Activated effector memory CD4-positive, alpha-beta T cell treated with anti-CD3 and anti-CD28 coated beads, Interleukin-2, amount 50 U/mL, for 16 hours (primary cell): ENCODE results near the gene ANKHD1.
"Not testable (repeated sequence)": the region's sequence is repeated elsewhere in the genome, so short reads cannot be mapped to it uniquely, and the experiment has no call there.

Experiments
- DNase-seq: peaks from one replicate; pipeline ENCODE4 v3.0.0-alpha.2; 2020

ANKHD1 gene

DNA sequence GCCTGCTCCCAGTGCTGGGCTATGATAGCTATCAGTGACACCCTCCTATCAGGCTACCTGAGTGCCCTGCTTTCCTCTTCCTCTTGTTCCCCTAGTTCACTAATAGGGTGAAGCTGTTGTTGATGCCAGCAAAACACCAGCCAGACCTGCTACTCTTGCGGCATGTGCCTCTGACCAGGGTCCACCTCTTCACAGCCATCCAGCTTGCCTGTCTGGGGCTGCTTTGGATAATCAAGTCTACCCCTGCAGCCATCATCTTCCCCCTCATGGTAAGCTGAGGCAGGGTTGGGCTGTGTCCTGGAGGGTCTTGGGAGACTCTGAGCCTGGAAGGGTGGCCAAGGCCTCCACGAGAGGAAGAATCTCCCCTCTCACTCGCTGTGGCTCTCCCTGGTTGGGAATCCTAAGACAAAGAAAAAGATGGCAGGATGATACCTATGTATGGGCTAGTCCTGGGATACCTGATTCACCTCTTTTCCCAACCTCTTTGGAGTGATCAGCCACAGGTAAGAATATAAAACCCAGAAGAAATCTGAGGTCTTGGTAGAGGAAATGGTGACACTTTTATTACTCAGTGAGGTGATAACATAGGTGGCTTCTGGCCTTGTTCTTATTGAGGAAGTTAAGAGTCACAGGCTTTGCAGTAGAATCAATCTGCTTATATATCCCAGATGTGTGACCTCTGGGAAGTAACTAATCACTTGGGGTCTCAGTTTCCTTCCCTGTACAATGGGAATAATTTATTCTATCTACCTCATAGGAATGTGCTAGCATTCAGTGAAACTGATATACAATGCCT is 30.1 kb upstream of the ANKHD1 start:
- DNase-seq, result no peak

DNA sequence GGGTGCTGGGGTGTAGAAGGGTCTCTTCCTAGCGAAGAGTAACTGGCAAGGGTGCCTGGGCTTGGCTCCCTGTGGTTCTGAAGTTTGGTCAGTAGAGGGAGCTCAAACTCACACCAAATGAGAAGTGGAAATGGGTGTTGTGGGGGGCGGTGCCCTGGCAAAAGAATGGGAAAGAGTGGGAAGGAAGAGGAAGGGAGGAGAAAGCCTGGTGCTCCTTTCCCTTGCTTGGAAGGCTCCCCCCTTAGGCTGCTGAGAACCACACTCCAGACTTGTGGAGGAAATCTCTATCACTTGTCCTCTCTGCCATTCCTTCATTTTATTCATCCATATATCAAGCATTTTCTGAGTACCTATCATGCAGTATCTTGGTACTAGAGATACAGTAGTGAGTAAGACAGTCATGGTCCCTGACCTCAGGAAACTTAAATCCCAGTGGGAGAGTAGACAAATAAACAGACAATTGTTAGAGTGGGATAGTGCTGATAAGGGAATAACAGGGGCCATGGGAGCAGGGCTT is 28.6 kb upstream of the ANKHD1 start:
- DNase-seq, result peak; percentile 73

DNA sequence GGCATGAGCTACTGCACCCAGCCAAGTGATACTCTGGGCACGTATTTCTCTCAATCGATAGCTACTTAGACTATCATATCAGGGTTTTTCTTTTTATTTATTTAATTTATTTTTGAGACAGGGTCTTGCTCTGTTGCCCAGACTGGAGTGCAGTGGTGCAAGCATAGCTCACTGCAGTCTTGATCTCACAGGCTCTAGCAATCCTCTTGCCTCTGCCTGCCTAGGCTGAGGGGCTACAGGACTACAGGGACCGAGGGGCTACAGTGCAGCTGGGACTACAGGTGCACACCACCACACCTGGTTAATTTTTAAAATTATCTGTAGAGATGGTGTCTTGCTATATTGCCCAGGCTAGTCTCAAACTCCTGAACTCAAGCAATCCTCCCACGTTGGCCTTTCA is 20.3 kb upstream of the ANKHD1 start:
- no peak for DNase-seq

DNA sequence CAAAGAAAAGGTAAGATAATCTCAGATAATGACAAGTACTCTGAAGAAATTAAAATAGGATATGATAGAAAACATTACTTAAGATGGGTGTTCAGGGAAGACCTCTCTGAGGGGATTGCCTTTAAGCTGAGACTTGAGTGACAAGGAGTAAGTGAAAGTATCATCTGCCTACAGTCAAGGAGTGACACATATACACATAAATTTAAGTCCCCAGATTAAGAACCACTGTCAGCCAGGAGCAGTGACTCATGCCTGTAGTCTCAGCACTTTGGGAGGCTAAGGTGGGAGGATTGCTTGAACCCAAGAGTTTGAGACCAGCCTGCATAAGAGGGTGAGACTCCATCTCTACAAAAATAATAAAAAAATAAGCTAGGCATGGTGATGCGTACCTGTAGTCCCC is 19.7 kb upstream of the ANKHD1 start:
- no peak for DNase-seq

DNA sequence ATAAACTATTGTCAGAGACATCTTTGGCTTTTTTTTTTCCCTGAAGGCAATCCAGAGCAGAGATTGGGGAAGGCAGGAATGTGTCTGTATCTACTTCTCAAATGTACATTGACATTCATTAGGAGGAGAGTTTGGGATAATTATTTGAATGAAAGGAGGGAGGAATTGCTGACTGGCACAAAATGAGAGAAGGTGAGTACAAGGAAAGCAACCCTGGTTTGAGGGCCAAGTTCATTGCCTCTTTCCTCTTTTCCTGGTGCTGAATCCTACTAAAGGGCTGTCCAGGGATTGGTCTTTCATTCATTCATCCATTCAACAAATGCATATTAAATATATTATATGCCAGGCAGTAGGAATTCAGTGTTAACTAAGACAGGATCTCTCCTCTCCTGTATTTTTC is 18.8 kb upstream of the ANKHD1 start:
- no peak for DNase-seq

DNA sequence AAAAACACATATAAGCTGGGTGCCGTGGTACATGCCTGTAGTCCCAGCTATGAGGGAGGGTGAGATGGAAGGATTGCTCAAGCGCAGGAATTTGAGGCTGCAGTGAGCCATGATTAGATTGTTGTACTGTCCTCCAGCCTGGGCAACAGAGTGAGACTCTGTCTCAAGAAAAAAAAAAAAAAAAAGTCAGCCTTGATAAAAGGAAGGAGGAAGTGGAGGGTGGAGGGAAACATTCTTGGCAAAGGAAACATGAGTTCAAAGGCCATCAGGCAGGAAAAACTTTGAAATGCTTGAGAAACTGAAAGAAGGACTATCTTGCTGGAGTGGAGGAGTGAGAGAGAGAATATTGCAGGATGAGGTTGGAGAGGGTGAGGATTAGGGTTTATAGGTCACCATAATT is 18.3 kb upstream of the ANKHD1 start:
- DNase-seq, result no peak

DNA sequence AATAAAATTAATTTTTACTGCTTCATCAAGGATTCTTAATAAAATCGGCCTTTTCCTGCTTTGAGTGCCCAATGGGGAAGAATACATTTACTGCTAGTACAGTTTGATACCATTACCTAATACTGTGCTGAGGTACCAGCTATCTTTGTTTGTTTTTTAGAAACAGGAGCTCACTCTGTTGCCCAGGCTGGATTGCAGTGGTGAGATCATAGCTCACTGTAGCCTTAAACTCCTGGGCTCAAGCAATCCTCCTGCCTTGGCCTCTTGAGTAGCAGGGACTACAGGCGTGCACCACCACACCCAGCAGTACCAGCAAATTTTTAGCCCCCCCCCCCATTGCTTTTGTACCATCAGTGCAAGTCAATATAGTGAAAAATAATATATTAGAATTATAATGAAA is 13.6 kb upstream of the ANKHD1 start:
- DNase-seq, result no peak

DNA sequence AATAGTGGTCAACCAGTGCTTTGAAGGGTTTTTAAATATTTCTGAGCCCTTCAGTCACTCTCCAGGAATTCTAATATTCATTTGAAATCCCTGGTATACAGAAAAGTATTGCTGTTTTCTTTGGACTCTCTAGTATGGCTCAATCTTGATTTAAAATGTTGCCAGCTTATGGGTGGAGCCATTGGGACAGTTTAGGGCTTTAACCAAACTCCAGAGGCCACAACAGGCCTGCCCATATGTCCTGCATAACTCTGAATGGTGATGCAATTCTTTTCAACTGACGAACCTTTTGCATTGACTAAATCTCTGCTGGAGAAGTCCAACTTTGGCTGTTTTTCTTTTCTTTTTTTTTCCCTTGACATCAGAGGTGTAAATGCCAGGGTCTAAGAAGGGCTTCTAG is 10.3 kb upstream of the ANKHD1 start:
- no peak for DNase-seq

DNA sequence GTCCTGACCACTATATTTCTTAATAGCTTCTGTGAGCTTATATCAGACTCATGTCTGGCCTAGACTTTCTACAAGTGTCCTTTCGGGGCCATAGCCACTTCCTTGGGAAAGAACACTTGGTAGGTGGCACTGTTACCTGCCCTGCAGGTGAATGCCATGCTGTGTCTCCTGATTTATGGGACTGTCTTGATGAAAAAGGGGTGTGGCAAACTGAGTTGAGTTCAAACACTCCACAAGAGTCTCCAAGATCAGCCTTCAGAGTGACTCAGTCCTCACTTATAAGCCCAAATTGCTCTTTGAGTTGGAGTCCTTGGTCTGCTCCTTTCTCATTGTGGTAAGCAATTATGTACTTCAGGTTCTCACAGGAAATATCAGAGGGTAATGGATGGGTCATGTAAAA is 9.9 kb upstream of the ANKHD1 start:
- DNase-seq, result no peak

DNA sequence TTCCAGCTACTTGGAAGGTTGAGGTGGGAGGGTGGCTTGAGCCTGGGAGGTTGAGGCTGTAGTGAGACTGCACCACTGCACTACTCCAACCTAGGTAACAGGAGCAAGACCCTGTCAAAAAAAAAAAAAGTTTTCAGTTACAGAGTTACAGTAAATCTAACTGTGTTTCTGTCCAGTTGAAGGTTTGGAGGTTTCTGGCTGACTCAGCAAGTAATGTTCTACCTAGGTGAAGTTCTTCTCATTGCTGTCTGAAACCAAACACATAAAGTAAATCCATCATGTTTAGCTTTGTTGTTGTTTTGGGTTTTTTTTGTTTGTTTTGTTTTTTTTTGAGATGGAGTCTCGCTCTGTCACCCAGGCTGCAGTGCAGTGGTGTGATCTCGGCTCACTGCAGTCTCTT is 7.9 kb upstream of the ANKHD1 start:
- no peak for DNase-seq

DNA sequence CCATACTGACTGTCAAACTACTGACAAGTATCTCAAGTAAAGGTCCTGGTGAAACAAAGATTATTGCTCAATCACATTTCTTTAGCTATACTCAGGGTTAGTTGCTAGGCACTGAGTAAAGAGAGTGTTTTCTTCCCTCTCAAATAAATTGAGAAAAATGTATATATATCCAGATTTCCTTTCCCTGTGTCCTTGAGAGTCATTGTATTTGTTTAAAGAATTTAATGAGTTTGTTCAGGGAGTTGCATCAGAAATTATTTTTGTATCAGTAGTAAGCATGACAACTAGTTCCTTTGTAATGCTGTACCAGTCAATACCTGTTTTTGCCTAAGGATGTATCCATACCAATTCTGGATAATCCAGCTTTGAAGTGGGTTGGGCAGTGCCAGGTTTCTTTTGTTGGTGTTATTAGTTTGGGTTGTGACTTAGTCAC is 3.2 kb upstream of the ANKHD1 start:
- no peak for DNase-seq

DNA sequence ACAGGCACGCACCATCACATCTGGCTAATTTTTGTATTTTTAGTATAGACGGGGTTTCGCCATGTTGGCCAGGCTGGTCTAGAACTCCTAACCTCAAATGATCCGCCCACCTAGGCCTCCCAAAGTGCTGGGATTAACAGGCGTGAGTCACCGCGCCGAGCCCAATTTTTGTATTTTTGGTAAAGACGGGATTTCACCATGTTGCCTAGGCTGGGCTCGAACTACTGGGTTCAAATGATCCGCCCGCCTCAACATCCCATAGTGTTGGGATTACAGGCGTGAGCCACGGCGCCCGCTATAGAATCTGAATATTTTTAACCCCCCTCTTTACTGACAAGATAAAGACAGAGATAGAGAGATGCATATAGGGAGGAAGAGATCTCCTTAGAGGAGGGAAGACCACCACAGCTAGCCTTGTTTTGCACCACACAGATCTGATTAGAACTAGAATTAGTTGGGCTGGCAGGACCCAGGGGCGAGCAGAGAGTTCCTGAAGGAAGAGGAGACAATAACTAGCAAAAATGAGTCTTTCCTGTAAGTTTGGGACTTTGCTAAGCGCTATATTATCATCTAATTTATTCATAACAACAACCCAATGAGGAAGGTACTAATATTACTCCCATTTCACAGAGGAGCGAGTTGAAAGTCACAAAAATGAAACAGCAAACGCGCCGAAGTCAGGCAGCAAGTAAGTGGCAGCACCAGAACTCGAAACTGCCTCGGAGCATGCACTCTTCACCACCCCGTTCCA is 1.5 kb upstream of the ANKHD1 start:
- DNase-seq, result no peak

DNA sequence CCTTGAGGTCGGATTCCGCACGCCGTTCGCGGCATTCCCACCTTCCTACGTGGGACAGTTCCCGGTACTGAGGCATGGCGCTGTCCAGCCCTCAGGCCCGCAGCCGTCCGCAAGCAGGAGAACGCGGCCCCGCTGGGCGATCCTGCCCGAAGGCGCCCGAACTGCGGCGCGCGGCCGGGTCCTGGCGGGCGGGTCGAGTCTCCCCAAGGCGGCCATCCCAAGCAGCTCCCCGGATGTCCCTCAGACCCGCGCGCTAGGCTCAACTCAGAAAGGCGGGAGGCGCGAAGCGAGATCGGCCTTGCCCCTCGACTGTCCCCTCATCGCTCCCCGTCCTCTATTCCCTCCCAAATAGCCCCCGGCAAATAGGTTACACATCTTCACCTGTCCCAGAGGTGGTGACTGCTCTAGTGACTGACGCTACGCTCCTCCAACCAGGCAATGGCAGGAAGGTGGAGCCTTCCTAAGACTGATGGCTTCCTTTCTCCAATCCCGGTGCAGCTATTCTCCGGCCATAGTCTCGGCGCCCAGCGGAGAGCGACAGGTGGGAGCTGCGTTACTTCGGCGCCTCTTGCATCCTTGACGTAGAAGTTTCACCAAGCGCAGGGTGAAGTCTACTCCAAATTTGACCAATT is 787 bp upstream of the ANKHD1 start:
- DNase-seq, result peak; percentile 94

DNA sequence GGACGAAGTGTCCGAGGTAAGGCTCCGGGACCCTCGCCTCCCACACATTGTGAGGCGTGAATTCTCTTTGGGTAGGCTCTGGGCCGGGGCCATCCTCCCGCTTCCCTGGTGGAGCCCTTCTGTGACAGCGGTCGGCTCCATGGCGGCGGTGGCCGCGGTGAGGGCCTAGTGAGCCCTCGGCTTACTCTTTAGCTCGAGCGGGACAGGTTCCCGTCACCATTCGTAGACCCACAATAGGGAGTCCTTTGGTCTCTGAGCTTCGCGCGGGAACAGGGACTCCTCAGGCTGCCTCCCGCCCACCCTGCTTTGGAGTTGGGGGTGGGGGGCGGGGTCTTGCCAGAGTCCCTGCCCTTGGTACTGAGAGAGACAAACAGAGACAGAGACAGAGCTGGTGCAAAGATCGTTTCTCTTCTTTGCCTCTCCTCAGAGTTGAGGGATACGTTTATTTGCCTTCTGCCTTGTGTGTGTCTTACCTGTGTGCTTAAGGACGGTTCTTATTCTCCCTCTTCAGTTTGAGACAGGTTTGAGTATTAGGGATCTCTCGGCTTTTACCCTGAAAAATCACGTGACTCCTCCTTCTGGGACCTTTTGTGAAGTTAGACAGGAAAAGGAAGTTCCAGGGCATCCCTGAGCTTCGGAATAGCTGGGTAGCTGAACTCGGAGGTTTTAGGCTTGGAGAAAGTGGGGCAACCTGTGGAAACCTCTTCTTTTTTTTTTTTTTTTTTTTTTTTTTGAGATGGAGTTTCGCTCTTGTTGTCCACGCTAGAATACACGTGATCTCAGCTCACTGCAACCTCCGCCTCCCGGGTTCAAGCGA is 833 bp downstream of the ANKHD1 start:
- peak; percentile 84 for DNase-seq

DNA sequence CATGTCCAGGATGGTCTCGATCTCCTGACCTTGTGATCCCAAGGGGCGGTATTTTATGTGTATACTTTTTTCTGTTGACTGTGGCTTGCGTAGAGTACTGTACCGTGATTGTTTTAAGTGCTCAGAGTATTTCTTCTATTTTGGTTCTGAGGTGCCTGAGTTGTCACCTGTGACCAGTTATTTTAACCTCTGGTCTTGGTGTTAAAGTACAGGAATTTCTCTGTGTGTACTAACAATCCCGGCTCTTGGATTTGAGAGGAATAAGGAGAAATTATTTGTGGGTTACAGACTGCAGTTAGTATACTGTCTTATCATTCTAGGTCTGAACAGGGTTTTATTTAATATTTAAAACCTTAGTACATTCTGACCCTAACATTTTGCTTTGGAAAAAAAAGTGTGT is 2.0 kb downstream of the ANKHD1 start:
- no peak for DNase-seq

DNA sequence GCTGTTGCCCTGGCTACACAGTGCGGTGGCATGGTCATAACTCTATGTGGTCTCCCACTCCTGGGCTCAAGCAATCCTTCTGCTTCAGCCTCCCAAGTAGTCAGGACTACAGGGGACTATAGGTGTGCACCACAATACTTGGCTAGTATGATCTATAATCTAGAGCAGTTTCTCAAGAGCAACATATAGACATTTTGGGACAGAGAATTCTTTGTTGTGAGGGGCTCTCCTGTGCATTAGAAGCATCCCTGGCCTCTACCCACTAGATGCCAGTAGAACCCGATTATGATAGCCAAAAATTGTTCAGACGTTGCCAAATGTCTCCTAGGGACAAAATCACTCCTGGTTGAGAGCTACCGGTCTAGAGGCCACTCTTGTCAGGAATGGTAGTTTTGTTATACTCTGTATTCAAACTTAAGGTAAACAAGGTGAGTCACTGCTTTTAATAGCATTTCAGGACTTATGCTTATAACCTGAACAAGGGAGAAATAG is 7.2 kb downstream of the ANKHD1 start:
- no peak for DNase-seq

DNA sequence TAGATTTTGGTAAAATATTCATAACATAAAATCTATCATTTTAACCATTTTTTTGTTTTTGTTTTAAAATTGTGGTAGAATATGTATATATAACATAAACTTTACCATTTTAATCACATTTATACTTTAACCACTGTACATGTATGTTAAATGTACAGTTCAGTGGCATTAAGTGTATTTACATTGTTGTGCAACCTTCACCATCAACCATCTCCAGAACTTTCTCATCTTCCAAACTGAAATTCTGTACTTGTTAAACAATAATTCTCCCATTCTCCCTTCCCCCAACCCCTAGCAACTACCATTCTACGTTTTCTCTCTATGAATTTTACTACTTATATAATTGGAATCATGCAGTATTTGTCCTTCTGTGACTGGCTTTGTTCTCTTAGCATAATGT is 11.6 kb downstream of the ANKHD1 start:
- DNase-seq, result no peak

DNA sequence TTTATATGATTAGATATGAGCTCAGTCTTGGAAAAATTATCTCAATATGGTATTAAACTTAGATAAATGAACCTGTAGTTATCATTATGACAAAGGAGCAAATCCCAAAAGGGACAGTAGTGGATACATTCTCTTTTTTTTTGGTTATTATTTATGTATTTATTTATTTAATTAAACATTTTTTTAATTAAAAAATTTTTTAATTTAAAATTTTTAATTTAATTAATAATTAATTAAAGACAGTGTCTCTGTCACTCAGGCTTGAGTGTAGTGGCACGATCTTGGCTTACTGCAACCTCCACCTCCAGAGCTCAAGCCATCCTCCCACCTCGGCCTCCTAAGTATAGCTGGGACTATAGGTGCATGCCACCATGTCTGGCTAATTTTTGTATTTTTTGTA is 15.6 kb downstream of the ANKHD1 start:
- DNase-seq, result no peak

DNA sequence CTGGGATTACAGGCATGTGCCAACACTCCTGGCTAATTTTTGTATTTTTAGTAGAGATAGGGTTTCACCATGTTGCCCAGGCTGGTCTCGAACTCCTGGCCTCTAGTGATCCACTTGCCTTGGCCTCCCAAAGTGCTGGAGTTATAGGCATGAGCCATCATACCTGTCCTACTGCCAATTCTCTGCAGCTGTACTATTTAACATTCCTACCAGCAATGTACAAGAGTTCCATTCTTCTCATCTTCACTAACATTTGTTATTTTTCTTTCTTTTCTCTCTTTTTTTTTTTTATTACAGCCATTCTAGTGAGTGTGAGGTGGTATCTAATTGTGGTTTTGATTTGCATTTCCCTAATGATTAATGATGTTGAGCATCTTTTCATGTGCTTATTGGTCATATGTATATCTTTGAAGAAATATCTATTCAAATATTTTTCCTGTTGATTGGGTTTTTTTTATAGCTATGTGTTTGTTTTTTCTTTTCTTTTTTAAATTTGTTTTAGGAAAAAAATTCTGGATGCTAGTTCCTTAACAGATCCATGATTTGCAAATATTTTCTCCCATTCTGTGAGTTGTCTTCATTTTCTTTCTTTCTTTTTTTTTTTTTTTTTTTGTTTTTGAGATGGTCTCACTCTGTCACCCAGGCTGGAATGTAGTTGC is 17.4 kb downstream of the ANKHD1 start:
- DNase-seq, result no peak

DNA sequence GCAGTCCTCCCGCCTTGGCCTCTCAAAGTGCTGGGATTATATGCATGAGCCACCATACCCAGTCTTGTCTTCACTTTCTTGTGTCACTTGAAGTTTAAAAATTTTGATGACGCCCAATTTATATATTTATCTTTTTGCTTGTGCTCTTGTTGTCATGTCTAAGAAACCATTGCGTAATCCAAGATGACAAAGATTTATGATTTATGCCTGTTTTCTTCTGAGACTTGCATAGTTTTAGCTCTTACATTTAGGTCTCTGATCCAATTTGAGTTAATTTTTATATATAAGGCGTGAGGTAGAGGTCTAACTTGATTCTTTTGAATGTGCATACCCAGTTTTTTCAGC is 18.6 kb downstream of the ANKHD1 start:
- no peak for DNase-seq

DNA sequence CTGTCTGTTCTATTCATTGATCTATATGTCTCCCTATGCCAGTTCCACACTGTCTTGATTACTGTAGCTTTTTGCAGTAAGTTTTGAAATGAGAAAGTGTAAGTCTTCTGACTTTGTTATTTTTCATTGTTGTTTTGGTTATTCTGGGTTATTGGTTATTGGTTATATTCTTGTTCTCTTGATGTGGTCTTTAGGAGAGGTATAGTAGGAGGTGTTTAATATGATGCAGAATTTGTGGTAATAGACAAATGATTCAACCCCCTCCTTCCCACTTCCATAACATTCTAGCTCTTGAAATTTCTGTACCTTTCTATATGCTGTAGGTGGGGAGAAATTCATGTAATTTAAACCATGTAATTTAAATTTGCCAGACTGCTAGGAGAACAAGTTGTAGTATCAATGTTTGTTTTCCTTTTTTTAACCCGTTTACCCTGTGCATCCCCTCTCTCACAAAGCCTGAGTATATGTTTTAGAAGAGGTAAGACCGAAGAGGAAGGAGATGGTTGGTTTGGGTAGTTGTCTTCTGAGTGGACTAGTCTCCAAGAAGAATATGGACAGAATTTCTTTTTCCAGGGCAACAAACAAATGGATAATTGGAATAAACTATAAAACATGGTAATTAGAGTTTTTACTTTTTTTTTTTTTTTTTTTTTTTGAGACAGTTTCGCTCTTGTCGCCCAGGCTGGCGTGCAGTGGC is 19.2 kb downstream of the ANKHD1 start:
- DNase-seq, result no peak

DNA sequence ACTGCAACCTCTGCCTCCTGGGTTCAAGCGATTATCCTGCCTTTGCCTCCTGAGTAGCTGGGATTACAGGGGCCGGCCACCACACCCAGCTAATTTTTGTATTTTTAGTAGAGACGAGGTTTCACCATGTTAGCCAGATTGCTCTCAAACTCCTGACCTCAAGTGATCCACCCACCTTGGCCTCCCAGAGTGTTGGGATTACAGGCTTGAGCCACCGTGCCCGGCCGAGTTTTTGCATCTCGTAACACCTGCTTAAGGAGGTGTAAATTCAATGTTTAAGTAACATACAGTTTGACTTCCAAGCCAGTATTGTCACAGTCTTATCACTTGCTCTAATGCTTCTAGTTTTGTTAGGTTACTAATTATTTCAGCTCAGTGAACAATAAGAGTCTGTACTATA is 19.7 kb downstream of the ANKHD1 start:
- not testable (repeated sequence) for DNase-seq
